Panc1 (cell line): ENCODE data around the gene CEP170B. TPM values are rescaled to one million over a fixed set of nuclear protein-coding genes. Genes with fewer than 3 reads are reported as not detected.

Source experiments
- ATAC-seq: fragments of 200-7000 bp; cut with Tn5 transposase; 2 replicates; pipeline ENCODE4 v1.9.1; 2020; ENCODE audit warnings: mild to moderate bottlenecking, moderate library complexity
- BruUV-seq: library from RNA; stranded (reverse); fragments of 400-500 nt; replicated peaks from 2 replicates; lab custom pipeline; 2021; lab: Mats Ljungman, UMichigan
- CTCF ChIA-PET: fragments of 300-600 bp; sonication (Branson Sonifier 250); formaldehyde crosslinking; loops from one replicate; lab custom pipeline; 2022; ENCODE audit warnings: antibody characterized with exemption; lab: Charles Lee
- POLR2A ChIA-PET: fragments of 300-600 bp; sonication (Branson Sonifier 250); formaldehyde crosslinking; loops from one replicate; lab custom pipeline; 2022; ENCODE audit warnings: antibody characterized with exemption; lab: Charles Lee
- DNase-seq: peaks from one replicate; pipeline ENCODE4 v3.0.0-alpha.2; 2010; ENCODE audit warnings: low read depth, low spot score
- H3K27ac ChIP-seq: 2 replicates; pipeline ENCODE4 v1.5.1; 2011; ENCODE audit warnings: mild to moderate bottlenecking, low read length, inconsistent platforms
- H3K27me3 ChIP-seq: fragments of 200-500 bp; sonication (Bioruptor generic); 2 replicates; pipeline ENCODE4 v1.6.0; 2014; ENCODE audit warnings: low read length, inconsistent platforms; ENCODE audit not compliant: control insufficient read depth, insufficient read depth
- H3K36me3 ChIP-seq: fragments of 200-500 bp; sonication (Bioruptor generic); 2 replicates; pipeline ENCODE4 v1.5.1; 2014; ENCODE audit warnings: inconsistent platforms, mild to moderate bottlenecking, low read length, moderate library complexity; ENCODE audit not compliant: control insufficient read depth, insufficient read depth
- H3K4me1 ChIP-seq: 2 replicates; pipeline ENCODE4 v1.5.1; 2011; ENCODE audit warnings: inconsistent platforms, mild to moderate bottlenecking, low read length, moderate library complexity; ENCODE audit not compliant: control insufficient read depth, insufficient read depth
- H3K4me3 ChIP-seq, 2 experiments: 2 replicates each; pipeline ENCODE4 v1.5.1; 2011 to 2012; ENCODE audit warnings: low read depth in 2 of 2, low read length in 2 of 2, mild to moderate bottlenecking in 2 of 2, inconsistent platforms in 1 of 2, moderate library complexity in 1 of 2
- H3K9me3 ChIP-seq: fragments of 200-500 bp; sonication (Bioruptor generic); 2 replicates; pipeline ENCODE4 v1.5.1; 2014; ENCODE audit warnings: low read depth, mild to moderate bottlenecking, inconsistent platforms, low read length, moderate library complexity; ENCODE audit not compliant: control insufficient read depth, insufficient read depth
- CTCF ChIP-seq: fragments of 450-650 bp; IDR thresholded peaks from 2 replicates; pipeline ENCODE4 v1.5.1; 2017; ENCODE audit warnings: mild to moderate bottlenecking
- POLR2AphosphoS5 ChIP-seq: IDR thresholded peaks from 2 replicates; pipeline ENCODE4 v1.6.1; 2012; ENCODE audit warnings: mild to moderate bottlenecking, low read depth, low read length, moderate library complexity
- SIN3A ChIP-seq: IDR thresholded peaks from 2 replicates; pipeline ENCODE4 v1.6.1; 2012; ENCODE audit warnings: low read depth, mild to moderate bottlenecking, low read length, moderate library complexity, borderline replicate concordance; ENCODE audit not compliant: insufficient read depth
- TCF7L2 ChIP-seq: IDR thresholded peaks from 2 replicates; pipeline ENCODE4 v1.6.1; 2011; ENCODE audit warnings: mild to moderate bottlenecking, low read depth, low read length, inconsistent platforms
- in situ Hi-C: cut with HindIII; loops from 2 replicates; pipeline ENCODE4 v1.10.0; 2016; ENCODE audit warnings: low sequenced_read_pairs, low pct_unique_long_range_greater_than_20kb
- intact Hi-C: fragments of 100-400 bp; cut with micrococcal nuclease; formaldehyde crosslinking; loops from one replicate; pipeline ENCODE4 v1.10.0; 2022; ENCODE audit not compliant: unreplicated experiment
- total RNA-seq: library from RNA; stranded (reverse); gene quantifications from one replicate; pipeline ENCODE4 v1.2.1, GENCODE V29; 2021; ENCODE audit not compliant: unreplicated experiment
- TF ChIP-seq, protein P1 (sequence below), 2 experiments: IDR thresholded peaks; 2 replicates each; pipeline ENCODE4 v1.6.1; 2011 to 2012; ENCODE audit warnings: low read depth in 2 of 2, control low read depth in 1 of 2, low read length in 1 of 2, mild to moderate bottlenecking in 1 of 2, moderate library complexity in 1 of 2; ENCODE audit not compliant: insufficient read depth in 1 of 2

Gene CEP170B
- total RNA-seq, 1 experiment from 2014 or later, result 17.8 TPM

DNA sequence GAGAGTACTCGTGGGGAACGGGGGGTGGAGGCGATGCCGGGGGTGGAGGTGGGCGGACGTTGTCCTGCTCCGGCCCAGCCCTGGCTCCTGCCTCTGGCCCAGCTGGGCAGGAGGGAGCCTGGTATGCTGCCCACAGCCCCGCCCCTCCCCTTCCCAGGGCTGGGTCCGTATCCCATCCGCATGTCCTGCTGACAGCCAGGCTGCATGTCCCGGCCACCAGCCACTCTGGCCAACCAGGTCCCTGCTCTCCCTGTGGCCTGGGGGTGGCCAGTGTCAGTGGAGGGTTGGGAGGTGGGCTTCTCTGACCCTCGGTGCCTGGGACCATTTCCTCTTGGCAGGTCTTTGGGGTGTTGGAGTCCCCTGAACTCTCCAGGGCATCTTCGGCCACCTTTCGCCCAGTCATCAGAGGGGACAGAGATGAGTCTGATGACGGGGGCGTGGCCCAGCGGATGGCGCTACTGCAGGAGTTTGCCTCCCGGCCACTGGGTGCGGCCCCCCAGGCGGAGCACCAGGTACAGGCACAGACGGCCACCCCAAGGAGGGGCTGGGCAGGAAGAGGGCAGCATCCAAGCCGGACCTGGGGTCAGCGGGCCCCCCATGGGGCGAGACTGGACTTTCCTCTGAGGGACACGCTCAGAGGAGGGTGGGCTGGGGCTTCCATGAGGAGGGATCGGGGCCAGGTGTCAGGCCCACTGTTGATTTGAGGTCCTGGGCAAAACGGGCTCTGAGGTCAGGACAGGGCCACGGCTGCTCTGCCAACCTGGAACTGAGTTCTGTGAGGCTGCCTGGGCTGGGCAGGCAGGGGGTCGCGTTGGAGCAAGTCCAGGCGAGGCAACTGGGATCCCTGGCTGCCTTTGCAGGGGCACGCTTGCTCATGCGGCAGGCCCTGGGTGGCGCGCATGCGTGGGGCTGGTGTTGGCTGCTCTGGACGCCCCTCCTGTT, 20.2 kb downstream of the CEP170B start:
- no peak for ATAC-seq
- no peaks in the 10 kb centered on the region for H3K4me1 ChIP-seq
- POLR2A ChIA-PET, result no interaction called here
- no peak overlapping the region for H3K4me3 ChIP-seq
- no peaks in the 10 kb centered on the region for H3K9me3 ChIP-seq
- intact Hi-C loops, result no loop called here
- CTCF ChIA-PET, result no interaction called here
- H3K27ac ChIP-seq, result no peak overlapping the region
- in situ Hi-C loops, result no loop called here
- no peak for TF ChIP-seq POLR2AphosphoS5
- no peak for TF ChIP-seq TCF7L2
- H3K36me3 ChIP-seq, result no peaks in the 10 kb centered on the region
- no peak for DNase-seq
- no TSS peak for BruUV-seq
- H3K27me3 ChIP-seq, result no peaks in the 10 kb centered on the region

DNA sequence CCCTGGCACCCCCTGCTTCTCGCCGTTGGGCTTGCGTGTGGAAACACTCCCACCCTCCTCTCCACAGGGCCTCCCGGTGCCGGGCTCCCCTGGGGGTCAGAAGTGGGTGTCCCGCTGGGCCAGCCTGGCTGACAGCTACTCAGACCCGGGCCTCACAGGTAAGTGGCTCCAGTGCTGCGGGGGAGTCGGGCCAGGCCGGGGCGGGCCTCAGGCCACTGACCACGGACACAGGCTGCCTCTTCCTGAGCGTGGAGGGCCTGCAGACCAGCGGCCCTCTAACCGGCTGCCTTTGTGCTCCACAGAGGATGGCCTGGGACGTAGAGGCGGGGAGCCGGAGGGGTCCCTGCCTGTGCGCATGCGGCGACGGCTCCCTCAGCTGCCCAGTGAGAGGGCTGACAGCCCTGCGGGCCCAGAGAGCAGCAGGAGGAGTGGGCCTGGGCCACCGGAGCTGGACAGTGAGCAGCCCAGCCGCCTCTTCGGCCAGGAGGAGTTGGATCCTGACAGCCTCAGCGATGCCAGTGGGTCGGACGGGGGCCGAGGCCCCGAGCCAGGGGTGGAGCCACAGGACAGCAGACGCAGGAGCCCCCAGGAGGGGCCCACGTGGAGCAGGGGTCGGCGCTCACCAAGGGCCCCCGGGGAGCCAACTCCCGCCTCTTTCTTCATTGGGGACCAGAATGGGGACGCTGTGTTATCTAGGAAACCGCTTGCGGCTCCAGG, 21.1 kb downstream of the CEP170B start:
- BruUV-seq, result no TSS peak
- POLR2A ChIA-PET, result no interaction called here
- Histone ChIP-seq H3K36me3 (no peaks in the 10 kb centered on the region), H3K9me3 (no peaks in the 10 kb centered on the region), H3K27me3 (no peaks in the 10 kb centered on the region), H3K4me3 (no peak overlapping the region), H3K27ac (no peak overlapping the region), H3K4me1 (no peaks in the 10 kb centered on the region)
- no peak for TF ChIP-seq POLR2AphosphoS5
- TF ChIP-seq, protein P1, sequence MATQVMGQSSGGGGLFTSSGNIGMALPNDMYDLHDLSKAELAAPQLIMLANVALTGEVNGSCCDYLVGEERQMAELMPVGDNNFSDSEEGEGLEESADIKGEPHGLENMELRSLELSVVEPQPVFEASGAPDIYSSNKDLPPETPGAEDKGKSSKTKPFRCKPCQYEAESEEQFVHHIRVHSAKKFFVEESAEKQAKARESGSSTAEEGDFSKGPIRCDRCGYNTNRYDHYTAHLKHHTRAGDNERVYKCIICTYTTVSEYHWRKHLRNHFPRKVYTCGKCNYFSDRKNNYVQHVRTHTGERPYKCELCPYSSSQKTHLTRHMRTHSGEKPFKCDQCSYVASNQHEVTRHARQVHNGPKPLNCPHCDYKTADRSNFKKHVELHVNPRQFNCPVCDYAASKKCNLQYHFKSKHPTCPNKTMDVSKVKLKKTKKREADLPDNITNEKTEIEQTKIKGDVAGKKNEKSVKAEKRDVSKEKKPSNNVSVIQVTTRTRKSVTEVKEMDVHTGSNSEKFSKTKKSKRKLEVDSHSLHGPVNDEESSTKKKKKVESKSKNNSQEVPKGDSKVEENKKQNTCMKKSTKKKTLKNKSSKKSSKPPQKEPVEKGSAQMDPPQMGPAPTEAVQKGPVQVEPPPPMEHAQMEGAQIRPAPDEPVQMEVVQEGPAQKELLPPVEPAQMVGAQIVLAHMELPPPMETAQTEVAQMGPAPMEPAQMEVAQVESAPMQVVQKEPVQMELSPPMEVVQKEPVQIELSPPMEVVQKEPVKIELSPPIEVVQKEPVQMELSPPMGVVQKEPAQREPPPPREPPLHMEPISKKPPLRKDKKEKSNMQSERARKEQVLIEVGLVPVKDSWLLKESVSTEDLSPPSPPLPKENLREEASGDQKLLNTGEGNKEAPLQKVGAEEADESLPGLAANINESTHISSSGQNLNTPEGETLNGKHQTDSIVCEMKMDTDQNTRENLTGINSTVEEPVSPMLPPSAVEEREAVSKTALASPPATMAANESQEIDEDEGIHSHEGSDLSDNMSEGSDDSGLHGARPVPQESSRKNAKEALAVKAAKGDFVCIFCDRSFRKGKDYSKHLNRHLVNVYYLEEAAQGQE (IDR thresholded peaks at IDR 0.05; ENCODE audit: insufficient read depth in 1 of 2, low read depth in 2 of 2, low read length in 1 of 2), result no peak
- TF ChIP-seq SIN3A, result no peak
- TF ChIP-seq CTCF, result no peak
- TF ChIP-seq TCF7L2, result no peak
- ATAC-seq (no peak), DNase-seq (no peak)
- CTCF ChIA-PET, result no interaction called here
- intact Hi-C loops, result no loop called here
- in situ Hi-C loops, result no loop called here
